ENCODE measurements around the gene BAIAP2.

DNA sequence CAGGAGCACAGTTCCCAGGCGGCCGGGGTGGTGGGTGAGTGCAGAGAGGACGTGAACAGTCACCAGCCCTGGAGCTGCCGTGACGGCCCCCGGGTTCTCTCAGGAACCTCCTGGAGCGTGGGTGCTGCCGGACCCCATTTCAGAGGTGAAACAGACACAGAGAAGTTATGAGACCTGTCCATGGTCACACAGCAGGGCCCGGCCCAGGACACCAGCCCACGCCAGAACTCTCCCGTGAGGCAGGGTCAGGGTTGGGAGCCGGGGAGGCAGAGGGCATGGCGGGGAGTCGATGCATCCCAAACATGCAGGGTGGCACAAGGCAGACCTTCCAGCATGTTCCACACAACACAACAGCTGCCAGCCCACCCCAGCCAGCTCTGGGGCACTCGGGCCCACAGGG, 126.6 kb downstream of the BAIAP2 start:
- TF ChIP-seq, protein P1, sequence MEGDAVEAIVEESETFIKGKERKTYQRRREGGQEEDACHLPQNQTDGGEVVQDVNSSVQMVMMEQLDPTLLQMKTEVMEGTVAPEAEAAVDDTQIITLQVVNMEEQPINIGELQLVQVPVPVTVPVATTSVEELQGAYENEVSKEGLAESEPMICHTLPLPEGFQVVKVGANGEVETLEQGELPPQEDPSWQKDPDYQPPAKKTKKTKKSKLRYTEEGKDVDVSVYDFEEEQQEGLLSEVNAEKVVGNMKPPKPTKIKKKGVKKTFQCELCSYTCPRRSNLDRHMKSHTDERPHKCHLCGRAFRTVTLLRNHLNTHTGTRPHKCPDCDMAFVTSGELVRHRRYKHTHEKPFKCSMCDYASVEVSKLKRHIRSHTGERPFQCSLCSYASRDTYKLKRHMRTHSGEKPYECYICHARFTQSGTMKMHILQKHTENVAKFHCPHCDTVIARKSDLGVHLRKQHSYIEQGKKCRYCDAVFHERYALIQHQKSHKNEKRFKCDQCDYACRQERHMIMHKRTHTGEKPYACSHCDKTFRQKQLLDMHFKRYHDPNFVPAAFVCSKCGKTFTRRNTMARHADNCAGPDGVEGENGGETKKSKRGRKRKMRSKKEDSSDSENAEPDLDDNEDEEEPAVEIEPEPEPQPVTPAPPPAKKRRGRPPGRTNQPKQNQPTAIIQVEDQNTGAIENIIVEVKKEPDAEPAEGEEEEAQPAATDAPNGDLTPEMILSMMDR (conservative IDR thresholded peaks at IDR 0.05; ENCODE audit: low read length): no peak
- TF ChIP-seq EZH2phosphoT487 (IDR thresholded peaks at IDR 0.05; ENCODE audit: borderline replicate concordance): no peak

All from Loucy (cell line).